Endometrial microvascular endothelial cells (primary cell): Measurements from ENCODE around the gene PRDM15. TPM values are rescaled to one million over a fixed set of nuclear protein-coding genes. Genes with fewer than 3 reads are reported as not detected.

Experiments
- in situ Hi-C: cut with HindIII; loops from 2 replicates; pipeline ENCODE4 v1.10.0; 2017; ENCODE audit warnings: low sequenced_read_pairs, low pct_unique_long_range_greater_than_20kb; ENCODE audit errors: inconsistent ontology term
- total RNA-seq: library from RNA; depleted of rRNA; stranded (reverse); fragments of >200 nt; gene quantifications from one replicate; pipeline ENCODE4 v1.2.3, GENCODE V29; 2015; ENCODE audit errors: inconsistent ontology term

The PRDM15 gene
- total RNA-seq, 1 donor from 2014 or later, result 3.8 TPM

DNA sequence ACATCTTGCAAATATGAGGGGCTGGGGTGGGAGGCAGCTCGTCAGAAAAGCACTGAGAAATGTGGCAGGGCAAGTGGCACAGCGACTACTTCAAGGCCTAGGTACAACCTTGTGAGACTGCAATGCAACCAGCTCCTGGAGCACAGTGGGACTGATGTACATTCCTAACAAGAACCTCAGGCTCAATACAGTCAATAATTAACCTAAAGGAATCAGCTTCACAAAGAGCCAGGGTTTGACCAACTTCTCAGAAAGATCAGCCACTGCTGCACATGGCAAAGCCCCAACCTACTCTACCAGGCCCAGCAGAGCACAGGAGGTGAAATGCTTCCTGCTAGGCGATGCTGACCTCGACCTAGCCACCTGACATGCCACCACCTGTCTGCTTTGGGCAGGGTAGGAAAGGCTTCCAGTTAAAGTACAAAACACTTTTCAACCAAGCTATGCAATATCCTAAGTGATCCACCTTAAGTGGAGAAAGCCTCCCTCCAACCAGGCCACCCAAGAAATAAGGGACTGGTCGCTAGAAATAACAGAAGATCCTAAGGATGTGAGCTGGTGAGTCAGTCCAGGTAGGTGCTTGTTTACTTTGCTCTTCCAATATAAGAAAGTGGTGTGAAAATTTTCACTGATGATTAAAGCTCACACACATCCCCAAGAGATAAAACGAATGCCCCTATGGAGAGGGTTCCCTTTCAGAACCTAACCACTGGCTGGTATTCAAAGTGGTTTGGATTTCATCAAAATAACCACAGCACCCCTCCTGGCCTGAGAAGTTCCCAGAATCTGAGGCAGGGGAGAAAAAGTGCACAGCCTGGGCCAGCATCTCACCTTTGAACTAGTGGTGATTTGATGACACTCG lies 114.4 kb downstream of the PRDM15 start:
- in situ Hi-C loops, result loop anchor here (25.0 kb wide), 1 partner anchor 152 kb away; no protein-coding TSS in a partner anchor

DNA sequence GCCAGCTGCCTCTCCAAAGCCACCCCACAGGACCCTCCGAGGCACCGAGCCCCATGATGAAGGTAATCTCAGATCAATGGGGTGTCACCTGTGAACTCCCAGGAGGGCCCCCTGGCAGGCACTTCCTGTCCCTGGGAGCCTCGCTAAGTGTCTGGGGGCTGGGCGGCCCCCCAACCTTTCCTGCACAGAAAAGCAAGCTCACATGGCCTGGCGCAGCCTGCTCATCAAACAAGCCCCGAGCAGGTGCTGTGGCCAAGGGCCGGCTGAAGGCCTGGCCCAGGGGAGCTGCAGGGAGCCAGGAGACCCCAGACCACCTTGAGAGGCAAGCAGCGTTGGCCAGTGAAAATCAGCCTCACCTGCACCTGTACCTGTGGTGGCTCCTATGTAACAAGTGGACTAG lies 115.1 kb downstream of the PRDM15 start:
- in situ Hi-C loops, result loop anchor here (25.0 kb wide), 1 partner anchor 152 kb away; no protein-coding TSS in a partner anchor

DNA sequence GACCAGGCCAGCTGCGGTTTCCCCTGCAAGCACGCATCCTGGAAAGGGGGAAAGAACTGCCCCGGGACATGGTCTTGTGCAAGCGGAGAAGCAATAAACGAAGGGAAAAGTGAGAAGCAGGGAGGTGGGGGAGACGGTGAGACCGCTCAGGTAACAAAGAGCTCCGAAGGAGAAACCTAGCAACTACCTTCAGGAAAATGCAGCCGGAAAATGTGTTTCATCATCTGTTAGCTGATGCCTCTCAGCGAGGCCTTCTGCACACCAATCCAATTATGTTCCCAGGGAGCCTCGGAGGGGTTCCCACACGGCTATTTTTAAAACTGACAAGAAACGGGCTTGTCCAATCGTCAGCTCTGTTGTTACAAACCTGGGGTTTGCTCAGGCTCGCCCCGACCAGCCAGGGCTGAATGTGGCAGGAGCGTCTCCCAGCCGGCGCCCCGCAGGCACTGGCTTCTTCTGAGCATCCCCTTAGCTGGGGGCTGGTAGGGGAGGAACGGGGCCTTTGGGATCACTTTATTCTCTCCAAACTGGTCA lies 115.7 kb downstream of the PRDM15 start:
- in situ Hi-C loops, result loop anchor here (25.0 kb wide), 1 partner anchor 151 kb away; no protein-coding TSS in a partner anchor

DNA sequence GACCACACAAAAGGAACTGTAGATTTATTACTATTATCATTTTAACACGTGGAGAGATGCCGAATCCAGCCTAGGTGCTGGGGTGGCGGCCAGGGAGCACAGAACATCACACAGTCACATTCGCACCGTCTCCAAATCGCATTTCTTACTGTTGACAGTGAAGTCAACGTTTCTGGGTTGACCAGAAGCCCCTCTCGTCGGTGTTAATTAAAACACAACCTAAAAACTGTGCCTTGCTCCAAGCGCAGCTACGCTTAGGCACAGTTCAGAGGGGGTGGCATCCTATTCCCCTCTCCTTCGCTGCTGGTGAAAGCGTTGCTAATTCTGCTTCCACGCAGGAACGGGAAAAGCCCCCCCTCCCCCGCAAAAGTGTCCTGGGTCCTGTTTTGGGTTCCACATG lies 116.4 kb downstream of the PRDM15 start:
- in situ Hi-C loops, result loop anchor here (25.0 kb wide), 1 partner anchor 150 kb away; no protein-coding TSS in a partner anchor

DNA sequence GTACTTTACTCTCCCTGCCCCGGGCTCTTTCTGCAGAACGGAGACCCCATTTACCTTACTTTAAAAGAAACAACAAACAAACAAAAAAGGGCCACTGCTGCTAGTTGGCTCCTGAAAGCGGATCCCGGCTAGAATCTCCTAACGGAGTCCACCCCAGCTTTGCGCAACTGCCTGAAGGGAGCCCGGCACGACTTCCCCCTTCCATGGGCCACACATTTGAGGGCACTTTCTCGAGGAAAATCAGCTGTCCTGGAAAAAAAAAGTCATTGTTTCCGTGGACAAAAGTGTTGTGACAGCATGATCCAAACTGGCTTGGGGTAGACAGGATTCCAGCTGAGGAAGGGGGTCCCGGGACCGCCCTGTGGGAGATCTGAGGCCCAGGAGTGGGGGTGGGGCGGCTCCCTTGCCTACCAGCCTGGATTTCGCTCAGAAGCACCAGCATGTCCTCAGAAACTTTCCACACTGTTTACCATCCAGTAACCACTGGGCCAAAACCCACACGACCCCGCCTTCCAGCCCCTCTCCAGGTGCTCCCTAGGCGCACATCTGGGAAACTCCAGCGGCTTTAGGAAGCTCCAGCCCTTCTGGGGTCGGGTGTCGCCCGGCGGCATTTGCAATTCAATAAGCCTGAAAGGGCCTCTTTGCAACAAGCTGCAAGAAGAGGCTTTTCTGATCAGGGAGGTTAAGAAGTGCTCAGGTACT lies 117.1 kb downstream of the PRDM15 start:
- in situ Hi-C loops, result loop anchor here (25.0 kb wide), 1 partner anchor 150 kb away; no protein-coding TSS in a partner anchor

DNA sequence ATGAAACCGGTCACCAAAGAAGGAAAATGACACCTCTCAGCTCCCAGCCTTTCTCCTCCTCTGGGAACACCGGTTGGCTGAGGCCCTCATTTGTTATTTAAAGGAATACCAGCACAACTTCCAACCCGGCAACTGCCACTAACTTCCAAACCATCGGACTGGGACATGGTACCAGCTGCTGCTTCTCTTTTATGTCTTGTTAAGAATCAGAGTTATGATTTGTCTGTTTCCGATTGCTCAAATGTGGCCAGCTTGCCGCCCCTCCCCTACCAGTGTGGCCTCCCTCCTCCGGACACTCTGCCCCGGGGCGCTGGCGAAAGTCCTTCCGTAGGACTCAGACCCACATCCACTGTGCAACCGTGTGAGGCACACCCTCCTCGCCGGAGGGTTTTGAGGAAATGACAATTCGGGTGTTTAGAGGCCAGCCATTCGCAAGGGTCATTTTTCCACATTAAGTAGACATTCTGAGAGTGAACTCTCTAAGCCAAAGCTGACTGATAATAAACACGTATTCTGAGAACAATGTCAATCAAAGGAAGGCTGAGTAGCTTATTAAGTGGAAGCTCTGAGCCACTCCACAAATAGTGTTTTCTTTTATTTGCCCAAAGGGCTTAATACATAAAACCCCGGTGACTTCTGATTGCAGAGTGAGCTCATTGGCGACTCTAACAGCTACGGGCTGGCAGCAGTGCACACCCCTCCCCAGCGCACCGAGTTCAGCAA lies 117.8 kb downstream of the PRDM15 start:
- in situ Hi-C loops, result loop anchor here (25.0 kb wide), 1 partner anchor 149 kb away; no protein-coding TSS in a partner anchor

DNA sequence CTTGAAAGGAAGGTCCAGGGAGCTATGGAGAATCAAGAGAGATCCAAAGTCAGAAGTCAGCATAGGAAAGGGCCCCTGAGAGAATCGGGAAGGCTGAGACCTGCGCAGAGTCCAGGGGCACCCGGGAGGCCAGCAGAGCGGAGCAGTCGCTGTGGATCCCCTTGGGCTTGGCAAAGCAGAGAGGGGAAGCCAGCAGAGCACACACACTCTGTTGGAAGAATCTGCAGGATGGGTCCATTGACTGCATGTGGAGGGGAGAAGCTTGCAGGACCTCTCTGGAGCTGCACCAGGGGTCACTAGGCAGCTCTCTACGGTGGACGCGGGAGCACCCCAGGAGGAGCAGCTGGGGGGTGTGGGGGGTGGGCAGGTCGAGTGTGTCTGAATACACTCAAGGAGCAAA lies 118.7 kb downstream of the PRDM15 start:
- in situ Hi-C loops, result loop anchor here (25.0 kb wide), 1 partner anchor 148 kb away; no protein-coding TSS in a partner anchor

DNA sequence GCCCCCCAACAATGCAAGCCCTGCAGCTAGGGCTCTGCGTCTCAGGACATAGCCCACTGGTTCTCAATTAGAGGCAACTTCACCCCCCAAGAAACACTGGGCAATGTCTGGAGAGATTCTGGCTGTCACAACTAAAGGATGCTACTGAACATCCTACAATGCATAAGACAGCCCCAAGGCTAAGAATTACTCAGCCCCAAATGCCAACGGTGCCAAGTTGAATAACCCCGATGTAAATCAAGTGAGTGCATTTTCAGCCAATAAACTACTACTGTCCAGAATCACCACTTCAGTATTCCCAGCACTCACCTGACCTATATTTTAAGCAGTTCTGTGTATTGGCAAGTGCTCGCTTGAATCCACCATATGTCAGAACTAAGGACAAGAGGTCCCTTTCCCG lies 119.2 kb downstream of the PRDM15 start:
- in situ Hi-C loops, result loop anchor here (25.0 kb wide), 1 partner anchor 148 kb away; no protein-coding TSS in a partner anchor

DNA sequence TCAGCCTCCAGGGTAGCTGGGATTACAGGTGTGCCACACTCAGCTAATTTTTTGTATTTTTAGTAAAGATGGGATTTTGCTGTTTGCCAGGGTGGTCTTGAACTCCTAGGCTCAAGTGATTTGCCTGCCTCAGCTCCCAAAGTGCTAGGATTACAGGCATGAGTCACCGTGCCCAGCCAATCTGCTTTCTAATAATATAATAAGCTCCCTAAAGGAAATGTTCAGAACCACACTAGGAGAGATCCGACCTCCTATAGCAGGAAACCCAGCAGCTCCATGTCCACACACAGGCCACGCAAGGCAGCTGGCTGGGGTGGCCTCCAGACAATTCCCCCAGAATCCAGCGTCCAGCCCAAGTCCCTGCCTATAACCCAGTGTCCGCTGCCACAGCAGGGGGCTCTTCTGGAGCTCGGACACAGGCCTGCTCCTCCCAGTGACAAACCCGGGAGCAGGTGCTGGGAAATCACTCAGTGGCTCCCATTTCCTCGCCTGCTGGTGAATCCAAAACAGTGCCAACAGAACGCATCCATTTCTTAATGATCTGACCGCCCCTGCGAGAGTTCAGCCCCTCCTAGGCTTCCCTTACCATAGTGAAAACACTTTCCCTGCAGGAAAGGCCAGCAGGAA lies 119.8 kb downstream of the PRDM15 start:
- in situ Hi-C loops, result loop anchor here (25.0 kb wide), 1 partner anchor 147 kb away; no protein-coding TSS in a partner anchor

DNA sequence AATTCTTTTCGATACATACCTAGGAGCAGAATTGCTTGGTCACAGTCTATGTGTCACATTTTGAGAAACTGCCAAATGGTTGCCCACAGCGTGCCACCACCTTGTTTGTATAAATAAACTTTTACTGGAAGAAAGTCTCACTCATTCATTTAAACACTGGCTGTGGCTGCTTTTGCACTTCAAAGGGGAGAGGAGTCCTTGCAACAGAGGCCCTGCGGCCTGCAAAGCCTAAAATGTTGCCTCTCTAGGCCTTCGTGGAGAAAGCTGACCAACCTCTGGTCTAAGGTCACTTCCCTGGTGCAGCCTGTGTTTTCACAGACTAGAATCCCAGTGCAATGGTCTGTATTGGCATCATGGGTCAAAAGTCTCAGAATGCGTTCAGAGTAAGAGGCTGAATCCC lies 120.6 kb downstream of the PRDM15 start:
- in situ Hi-C loops, result loop anchor here (25.0 kb wide), 1 partner anchor 146 kb away; no protein-coding TSS in a partner anchor

DNA sequence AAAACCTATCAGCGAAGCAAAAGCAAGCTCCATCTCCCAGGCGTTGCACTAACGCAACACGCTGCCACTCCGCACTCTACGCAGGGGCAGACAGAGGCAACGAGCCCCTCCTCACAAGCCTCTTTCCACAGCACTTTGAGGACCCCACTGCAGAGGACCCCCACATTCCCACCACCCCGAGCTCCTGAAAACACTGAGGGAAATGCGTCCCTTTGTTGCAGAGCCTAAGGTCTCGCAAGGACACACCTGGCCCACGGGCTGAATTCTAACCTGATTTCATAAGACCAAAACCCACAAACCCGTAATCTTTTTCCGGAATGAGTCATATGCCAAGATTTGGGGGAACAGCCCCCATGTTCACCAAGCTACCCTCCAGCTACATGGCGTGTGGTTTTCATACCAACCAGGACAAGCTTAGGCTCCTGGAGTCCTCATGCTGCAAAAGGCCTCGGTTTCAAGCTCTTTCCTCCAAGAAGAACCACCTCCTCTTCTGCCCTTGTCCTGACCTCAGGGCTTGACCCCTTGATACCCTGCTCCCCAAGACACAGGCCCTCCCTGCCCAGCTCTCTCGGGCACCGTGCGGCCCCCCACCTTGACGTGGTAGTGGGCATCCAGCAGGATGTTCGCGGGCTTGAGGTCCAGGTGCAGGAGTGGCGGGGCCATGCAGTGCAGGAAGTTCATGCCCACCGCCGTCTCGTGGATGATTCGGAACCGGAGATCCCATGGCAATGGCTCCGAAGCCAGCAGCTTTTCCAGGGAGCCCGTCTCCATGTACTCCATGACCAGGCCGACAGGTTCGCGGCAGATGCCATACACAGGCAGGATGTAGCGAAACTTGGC lies 123.0 kb downstream of the PRDM15 start:
- in situ Hi-C loops, result loop anchor here (25.0 kb wide), 1 partner anchor 144 kb away; no protein-coding TSS in a partner anchor

DNA sequence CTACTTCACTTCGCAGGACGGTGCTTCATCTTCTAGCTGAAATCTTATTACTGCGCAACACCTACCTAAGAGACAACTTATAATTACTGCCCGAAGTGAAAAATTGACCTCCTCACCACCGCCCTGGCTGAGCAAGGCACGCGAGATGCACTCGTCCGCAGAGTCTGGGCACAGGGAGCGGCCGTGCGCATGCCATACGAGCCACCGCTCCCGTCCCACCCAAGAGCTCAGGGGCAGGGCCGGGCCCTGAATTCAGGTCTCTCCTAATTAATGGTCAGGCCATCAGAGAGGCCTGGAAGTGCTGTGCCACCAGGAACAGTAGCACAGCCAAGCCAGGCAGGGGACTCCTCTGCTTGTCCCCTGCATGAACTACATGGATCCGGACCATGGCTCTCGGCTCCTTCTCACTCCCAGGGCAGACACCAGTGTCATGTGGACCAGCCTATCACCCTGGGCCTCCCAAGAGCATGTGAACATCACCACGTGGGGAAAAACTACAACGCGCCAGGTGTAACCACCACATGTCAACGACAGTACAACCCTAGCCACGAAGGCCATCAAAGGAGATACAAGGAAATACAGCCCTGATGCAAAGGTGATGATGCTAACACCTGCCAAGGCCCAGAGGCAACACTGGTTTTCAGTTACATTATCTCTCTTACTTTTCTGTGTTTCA lies 123.7 kb downstream of the PRDM15 start:
- in situ Hi-C loops, result loop anchor here (25.0 kb wide), 1 partner anchor 143 kb away; no protein-coding TSS in a partner anchor

DNA sequence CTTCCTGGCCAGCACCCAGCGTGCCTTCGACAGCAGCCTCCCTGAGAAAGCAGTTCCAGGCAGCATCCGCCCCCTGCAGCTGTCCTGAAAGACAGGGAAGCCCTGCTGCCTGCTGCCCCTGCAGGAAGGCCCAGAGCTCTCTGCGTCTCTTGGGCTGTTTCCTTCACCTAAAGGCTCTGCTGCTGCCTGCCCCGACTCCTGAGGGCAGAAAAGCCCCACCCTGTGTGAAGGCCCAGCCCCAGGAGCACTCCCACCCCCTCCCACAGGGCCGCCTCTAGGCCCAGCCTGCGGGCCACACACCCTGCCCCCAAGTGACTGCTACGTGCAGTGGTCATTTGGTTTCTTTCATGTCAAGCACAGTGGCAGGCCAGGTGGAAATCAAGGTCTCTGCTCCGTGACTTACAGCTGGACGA lies 124.7 kb downstream of the PRDM15 start:
- in situ Hi-C loops, result loop anchor here (25.0 kb wide), 1 partner anchor 142 kb away; no protein-coding TSS in a partner anchor

DNA sequence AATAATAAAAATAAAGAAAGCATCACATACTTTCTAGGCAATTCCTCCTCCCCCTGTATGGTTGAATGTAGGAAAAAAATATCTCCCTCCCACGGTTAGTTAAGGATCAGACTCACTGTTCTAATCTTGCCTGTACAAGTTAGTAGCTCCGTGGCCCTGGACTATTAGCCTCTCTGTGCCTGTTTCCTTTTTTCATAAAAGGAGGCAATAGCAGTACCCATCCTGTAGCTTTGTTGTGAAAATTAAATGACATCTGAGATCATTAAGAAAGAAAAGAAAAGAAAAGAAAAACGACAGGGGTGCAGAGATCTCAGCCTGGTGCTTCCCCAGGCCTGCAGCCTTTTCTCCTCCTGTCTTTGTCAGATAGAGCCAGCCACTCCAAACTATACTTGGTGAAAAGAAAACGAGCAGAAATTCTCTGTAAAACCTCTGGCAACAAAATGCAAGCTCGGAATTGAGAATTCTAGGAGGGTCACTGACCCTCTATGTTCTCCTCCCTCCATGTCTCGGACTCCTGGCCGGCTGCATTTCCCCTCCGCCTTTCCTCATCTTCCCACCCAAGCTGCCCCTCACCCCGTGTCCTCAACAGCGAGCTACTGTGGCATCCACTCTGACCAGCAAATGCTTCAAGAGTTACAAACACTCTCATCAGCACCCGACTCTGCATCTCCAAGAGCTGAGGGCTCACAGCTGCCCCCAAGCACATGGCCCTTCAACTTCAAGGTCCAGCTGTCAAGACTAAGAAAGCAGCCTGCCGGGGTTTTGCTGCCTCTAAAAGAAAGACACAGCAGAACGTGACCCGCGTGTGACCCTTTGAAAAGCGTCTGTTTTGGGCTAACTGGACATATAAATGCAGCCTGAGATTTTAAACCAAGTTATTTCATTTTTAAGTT lies 125.9 kb downstream of the PRDM15 start:
- in situ Hi-C loops, result loop anchor here (25.0 kb wide), 1 partner anchor 141 kb away; no protein-coding TSS in a partner anchor

DNA sequence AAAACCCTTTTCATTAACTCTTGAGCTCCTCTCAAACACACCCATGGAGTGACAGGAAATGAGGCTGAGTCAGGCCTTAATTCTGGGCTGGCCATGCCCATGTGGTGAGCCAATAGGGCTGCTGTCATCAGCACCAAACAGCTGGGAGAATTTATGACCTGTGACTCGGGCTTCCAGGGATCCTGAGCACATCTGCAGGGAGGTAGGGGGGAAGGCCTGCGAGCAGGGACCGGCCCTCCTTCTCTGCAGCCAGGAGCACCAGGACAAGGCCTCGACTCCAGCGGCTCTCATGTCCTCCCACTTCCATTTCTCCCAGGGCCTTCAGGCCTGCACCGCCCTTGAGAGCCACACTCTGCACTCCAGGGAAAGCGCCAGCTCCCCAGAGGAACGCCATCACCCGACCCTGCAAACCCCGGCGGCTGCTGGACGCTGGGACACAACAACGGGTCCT lies 126.9 kb downstream of the PRDM15 start:
- in situ Hi-C loops, result loop anchor here (25.0 kb wide), 1 partner anchor 140 kb away; no protein-coding TSS in a partner anchor
